CD4-positive, alpha-beta memory T cell (primary cell): ENCODE data around the gene NDRG4. TPM values are rescaled to one million over a fixed set of nuclear protein-coding genes. Genes with fewer than 3 reads are reported as not detected.

Experiments used
- CTCF ChIA-PET: fragments of 350-600 bp; sonication (Branson Sonifier 250); formaldehyde crosslinking; loops from one replicate; lab custom pipeline; 2021; ENCODE audit warnings: inconsistent platforms; ENCODE audit not compliant: partially characterized antibody; lab: Charles Lee
- POLR2A ChIA-PET: fragments of 350-600 bp; sonication (Branson Sonifier 250); formaldehyde crosslinking; loops from one replicate; lab custom pipeline; 2021; ENCODE audit not compliant: partially characterized antibody; lab: Charles Lee
- DNase-seq, 5 donors: peaks; one replicate each; pipeline versions ENCODE4 v3.0.0 to v3.0.0-alpha.2; 2020 to 2022; ENCODE audit warnings: mixed read lengths in 1 of 5
- H3K27ac ChIP-seq: one replicate; pipeline ENCODE4 v1.7.0; 2013; ENCODE audit warnings: low read depth, low read length
- H3K27me3 ChIP-seq: 2 replicates; pipeline ENCODE4 v1.7.0; 2013; ENCODE audit warnings: mild to moderate bottlenecking, low read length, moderate library complexity; ENCODE audit not compliant: insufficient read depth
- H3K36me3 ChIP-seq: 2 replicates; pipeline ENCODE4 v1.7.0; 2013; ENCODE audit warnings: mild to moderate bottlenecking, low read length, moderate library complexity; ENCODE audit not compliant: insufficient read depth
- H3K4me1 ChIP-seq: 2 replicates; pipeline ENCODE4 v1.7.0; 2013; ENCODE audit warnings: mild to moderate bottlenecking, low read length, moderate library complexity; ENCODE audit not compliant: insufficient read depth
- H3K4me3 ChIP-seq, 2 donors: one replicate each; pipeline ENCODE4 v1.7.0; 2013; ENCODE audit warnings: low read length in 2 of 2, mild to moderate bottlenecking in 1 of 2
- H3K9me3 ChIP-seq, 2 donors: one replicate each; pipeline ENCODE4 v1.7.0; 2013; ENCODE audit warnings: low read length in 2 of 2, control low read depth in 1 of 2; ENCODE audit not compliant: control insufficient read depth in 1 of 2
- H3K27ac Mint-ChIP-seq, 7 donors: one replicate each; pipeline ENCODE4 v1.8.0; 2020 to 2021; ENCODE audit warnings: mixed read lengths in 7 of 7, mild to moderate bottlenecking in 6 of 7, inconsistent platforms in 3 of 7, moderate library complexity in 3 of 7
- H3K27me3 Mint-ChIP-seq, 2 donors: one replicate each; pipeline ENCODE4 v1.8.0; 2020 to 2021; ENCODE audit warnings: mixed read lengths in 2 of 2
- H3K36me3 Mint-ChIP-seq, 2 donors: one replicate each; pipeline ENCODE4 v1.8.0; 2020 to 2021; ENCODE audit warnings: mixed read lengths in 2 of 2, inconsistent platforms in 1 of 2, mild to moderate bottlenecking in 1 of 2
- H3K4me1 Mint-ChIP-seq, 4 donors: one replicate each; pipeline ENCODE4 v1.8.0; 2020 to 2021; ENCODE audit warnings: mixed read lengths in 4 of 4, mild to moderate bottlenecking in 1 of 4
- H3K4me3 Mint-ChIP-seq, 8 donors: one replicate each; pipeline ENCODE4 v1.8.0; 2020 to 2021; ENCODE audit warnings: mixed read lengths in 8 of 8, mild to moderate bottlenecking in 7 of 8, moderate library complexity in 6 of 8, inconsistent platforms in 3 of 8
- H3K9me3 Mint-ChIP-seq, 8 donors: one replicate each; pipeline ENCODE4 v1.8.0; 2020 to 2021; ENCODE audit warnings: mixed read lengths in 8 of 8, mild to moderate bottlenecking in 5 of 8, inconsistent platforms in 3 of 8, moderate library complexity in 1 of 8
- intact Hi-C: fragments of 100-400 bp; cut with micrococcal nuclease; formaldehyde crosslinking; loops from one replicate; pipeline ENCODE4 v1.15.1; 2023
- polyA plus RNA-seq, 2 donors: library from polyadenylated mRNA; unstranded; fragments of 300-500 nt; fragmentation: Illumina TruSeq; gene quantifications; one replicate each; pipeline ENCODE4 v1.2.3, GENCODE V29; 2021
- total RNA-seq, 2 experiments: library from RNA; stranded (reverse); gene quantifications; one replicate each; pipeline ENCODE4 v1.2.3, GENCODE V29; 2021

Gene NDRG4
- total and polyA plus RNA-seq, 4 experiments from 2014 or later: 0.22 to 1.3 (median 1.3) TPM; not detected in 1

DNA sequence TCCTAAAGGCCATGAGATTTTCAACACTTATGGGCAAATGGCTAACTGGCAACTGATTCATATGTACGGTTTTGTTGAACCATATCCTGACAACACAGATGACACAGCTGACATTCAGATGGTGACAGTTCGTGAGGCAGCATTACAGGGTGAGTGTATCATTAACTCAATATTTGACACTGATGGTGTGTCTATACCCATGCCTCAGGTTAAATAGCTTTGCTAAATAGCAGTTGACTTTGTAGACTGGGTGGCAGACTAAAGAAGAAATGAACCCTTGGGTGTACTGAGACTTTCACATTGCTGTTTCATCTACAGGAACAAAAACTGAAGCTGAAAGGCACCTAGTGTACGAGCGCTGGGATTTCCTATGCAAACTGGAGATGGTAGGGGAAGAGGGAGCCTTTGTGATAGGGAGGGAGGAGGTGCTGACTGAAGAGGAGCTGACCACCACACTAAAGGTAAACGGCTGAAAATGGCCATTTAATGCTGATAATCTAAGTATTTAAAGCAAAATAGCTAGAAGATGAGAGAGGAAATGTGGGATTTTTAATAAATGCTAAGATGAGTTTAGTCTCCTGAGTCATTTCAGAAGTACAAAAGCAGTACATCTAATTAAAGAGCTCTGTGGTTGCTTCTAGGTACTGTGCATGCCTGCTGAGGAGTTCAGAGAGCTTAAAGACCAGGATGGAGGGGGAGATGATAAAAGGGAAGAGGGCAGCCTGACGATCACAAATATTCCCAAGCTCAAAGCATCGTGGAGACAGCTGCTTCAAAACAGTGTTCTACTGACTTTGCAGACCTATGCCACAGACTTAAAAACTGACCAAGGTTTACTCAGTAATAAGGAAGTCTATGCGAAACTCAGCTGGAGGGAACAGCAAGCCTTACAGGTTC, 18.4 kb downstream of the NDRG4 start:
- no peaks in the 10 kb centered on the region for H3K9me3 ChIP-seq
- peaks cover 10 to 28% (median 18%) of the 10 kb centered on the region in 4 donors for H3K4me1 Mint-ChIP-seq
- no peaks in the 10 kb centered on the region for H3K9me3 Mint-ChIP-seq
- H3K4me3 ChIP-seq: no peak overlapping the region
- H3K27me3 Mint-ChIP-seq: no peaks in the 10 kb centered on the region
- CTCF ChIA-PET: interaction anchor here (1.0 to 4.9 kb wide), 4 partner anchors 10 to 238 kb away, joined by 3 to 22 read pairs (median 4); no protein-coding TSS in a partner anchor
- H3K27ac ChIP-seq: no peak overlapping the region
- DNase-seq: no peak
- peak overlapping the region in 1 of 8 donors; percentile 3 for H3K4me3 Mint-ChIP-seq
- peaks cover 38% of the 10 kb centered on the region for H3K36me3 ChIP-seq
- intact Hi-C loops: no loop called here
- POLR2A ChIA-PET: interaction anchor here (1.0 to 2.2 kb wide), 3 partner anchors 22 to 238 kb away, joined by 3 to 6 read pairs (median 3); no protein-coding TSS in a partner anchor
- peaks cover 39 to 52% of the 10 kb centered on the region in 2 donors for H3K36me3 Mint-ChIP-seq
- H3K27ac Mint-ChIP-seq: peak overlapping the region in 4 of 7 donors; percentile 49 to 59 (median 52)
- H3K4me1 ChIP-seq: peaks cover 12% of the 10 kb centered on the region
- no peaks in the 10 kb centered on the region for H3K27me3 ChIP-seq

DNA sequence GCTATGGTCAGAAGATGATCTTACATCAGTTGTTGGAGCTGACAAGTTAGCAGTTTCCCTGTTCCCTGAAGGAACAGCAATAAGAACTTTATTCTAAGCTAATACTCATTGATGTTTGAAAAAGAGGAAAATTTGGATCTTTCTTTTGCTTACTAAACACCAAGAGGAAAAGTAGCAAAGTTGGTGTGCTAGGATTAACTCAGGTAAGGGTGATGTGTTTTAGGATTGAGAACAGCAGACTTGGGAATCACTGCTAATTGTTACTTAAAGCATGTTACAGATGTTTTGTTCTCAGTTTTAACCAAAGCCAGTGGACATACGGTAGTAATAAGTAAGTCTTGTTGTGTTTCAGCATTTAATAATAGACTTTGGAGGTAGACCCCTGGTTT, 19.0 kb downstream of the NDRG4 start:
- no peak overlapping the region for H3K4me3 ChIP-seq
- ChIA-PET CTCF (interaction anchor here (1.0 to 4.9 kb wide), 4 partner anchors 8 to 237 kb away, joined by 3 to 22 read pairs (median 6); no protein-coding TSS in a partner anchor), POLR2A (interaction anchor here (0.9 to 2.2 kb wide), 3 partner anchors 27 to 237 kb away, joined by 3 to 6 read pairs (median 4); partner anchors contain the start of gene SLC38A7)
- H3K27me3 ChIP-seq: no peaks in the 10 kb centered on the region
- DNase-seq: no peak
- H3K36me3 Mint-ChIP-seq: peaks cover 40 to 56% of the 10 kb centered on the region in 2 donors
- intact Hi-C loops: no loop called here
- H3K4me1 ChIP-seq: peaks cover 12% of the 10 kb centered on the region
- peaks cover 43% of the 10 kb centered on the region for H3K36me3 ChIP-seq
- H3K9me3 ChIP-seq: no peaks in the 10 kb centered on the region
- H3K27ac Mint-ChIP-seq: peak overlapping the region in 3 of 7 donors; percentile 6 to 52 (median 23)
- H3K27me3 Mint-ChIP-seq: no peaks in the 10 kb centered on the region
- peaks cover 10 to 28% (median 18%) of the 10 kb centered on the region in 4 donors for H3K4me1 Mint-ChIP-seq
- no peak overlapping the region for H3K27ac ChIP-seq
- no peaks in the 10 kb centered on the region for H3K9me3 Mint-ChIP-seq
- H3K4me3 Mint-ChIP-seq: no peak overlapping the region

DNA sequence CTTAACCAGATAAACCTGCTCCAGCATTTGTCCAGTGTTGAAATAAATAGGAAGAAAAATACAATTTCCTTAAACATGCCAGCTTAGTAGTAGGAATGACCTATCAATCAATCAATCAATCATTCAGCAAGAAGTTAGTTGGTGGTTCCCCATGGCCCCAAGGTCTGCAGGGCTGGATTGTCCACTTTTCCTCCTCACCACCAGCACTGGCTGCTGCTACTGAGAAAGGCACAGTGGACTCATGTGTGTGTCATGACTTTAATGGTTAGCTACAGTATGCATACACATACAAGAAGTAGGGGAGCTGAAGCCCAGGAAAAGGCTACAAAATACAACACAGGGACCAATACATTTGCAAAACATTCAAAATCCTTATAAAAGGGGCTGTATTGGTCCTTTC, 19.8 kb downstream of the NDRG4 start:
- intact Hi-C loops: no loop called here
- Histone ChIP-seq H3K27me3 (no peaks in the 10 kb centered on the region), H3K4me3 (no peak overlapping the region), H3K9me3 (no peaks in the 10 kb centered on the region), H3K27ac (no peak overlapping the region), H3K4me1 (peaks cover 12% of the 10 kb centered on the region), H3K36me3 (peaks cover 50% of the 10 kb centered on the region)
- Mint-ChIP-seq H3K4me1 (peaks cover 9 to 26% (median 17%) of the 10 kb centered on the region in 4 donors), H3K27ac (peak overlapping the region in 3 of 7 donors; percentile 16 to 53 (median 35)), H3K36me3 (peaks cover 46 to 63% of the 10 kb centered on the region in 2 donors), H3K27me3 (no peaks in the 10 kb centered on the region), H3K4me3 (no peak overlapping the region), H3K9me3 (no peaks in the 10 kb centered on the region)
- DNase-seq: no peak
- POLR2A ChIA-PET: interaction anchor here (0.9 to 2.2 kb wide), 2 partner anchors 165 to 236 kb away, joined by 4 to 6 read pairs; partner anchors contain the start of gene SLC38A7
- CTCF ChIA-PET: interaction anchor here (1.0 to 4.9 kb wide), 4 partner anchors 8 to 237 kb away, joined by 3 to 22 read pairs (median 6); no protein-coding TSS in a partner anchor

DNA sequence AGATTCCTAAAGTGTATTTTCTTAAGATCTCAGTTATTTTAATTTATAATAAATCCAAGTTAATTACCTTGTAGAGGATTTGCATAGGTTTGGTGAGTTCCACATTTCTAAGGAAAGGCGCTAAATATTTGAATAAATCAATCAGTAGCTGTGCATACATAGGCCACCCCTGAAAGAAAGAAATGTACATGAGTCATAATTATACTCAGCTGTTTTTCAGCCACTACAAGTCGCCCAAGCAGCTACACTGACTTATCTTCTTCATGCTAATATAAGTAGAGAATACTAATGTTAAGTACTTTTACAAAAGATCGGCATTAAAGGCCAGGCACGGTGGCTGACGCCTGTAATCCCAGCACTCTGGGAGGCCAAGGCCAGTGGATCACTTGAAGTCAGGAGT, 30.2 kb downstream of the NDRG4 start:
- Mint-ChIP-seq H3K27ac (no peak overlapping the region), H3K9me3 (no peaks in the 10 kb centered on the region), H3K4me1 (peaks cover 0 to 4% (median 0%) of the 10 kb centered on the region in 4 donors), H3K4me3 (no peak overlapping the region), H3K27me3 (no peaks in the 10 kb centered on the region), H3K36me3 (peaks cover 57 to 83% of the 10 kb centered on the region in 2 donors)
- H3K4me3 ChIP-seq: no peak overlapping the region
- ChIA-PET CTCF (interaction anchor here (0.5 kb wide), 1 partner anchor 205 kb away, joined by 4 read pairs; no protein-coding TSS in a partner anchor), POLR2A (interaction anchor here (0.7 kb wide), 1 partner anchor 49 kb away, joined by 3 read pairs; no protein-coding TSS in a partner anchor)
- intact Hi-C loops: no loop called here
- no peak overlapping the region for H3K27ac ChIP-seq
- H3K9me3 ChIP-seq: no peaks in the 10 kb centered on the region
- H3K27me3 ChIP-seq: no peaks in the 10 kb centered on the region
- no peak for DNase-seq
- peaks cover 74% of the 10 kb centered on the region for H3K36me3 ChIP-seq
- H3K4me1 ChIP-seq: no peaks in the 10 kb centered on the region

DNA sequence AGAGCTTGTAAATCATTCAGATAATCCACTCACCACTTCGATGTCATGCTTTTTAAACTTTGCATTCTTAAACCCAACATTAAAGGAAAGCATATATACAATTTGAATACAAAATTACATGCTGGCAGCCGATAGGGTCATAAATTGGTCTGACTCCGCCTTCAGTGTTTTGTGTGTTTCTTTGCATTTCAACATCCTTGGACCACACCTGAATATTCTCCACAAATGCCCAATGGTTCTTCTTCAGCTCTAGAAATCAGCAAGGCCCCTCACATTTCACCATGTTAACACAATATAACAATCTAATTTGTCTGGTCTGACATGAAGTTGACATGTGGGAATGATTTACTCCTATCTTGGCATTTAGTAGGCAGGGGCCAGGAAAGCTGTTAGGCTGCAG, 32.5 kb downstream of the NDRG4 start:
- POLR2A ChIA-PET: no interaction called here
- Histone ChIP-seq H3K36me3 (peaks cover 77% of the 10 kb centered on the region), H3K27ac (no peak overlapping the region), H3K9me3 (no peaks in the 10 kb centered on the region), H3K4me1 (no peaks in the 10 kb centered on the region), H3K4me3 (no peak overlapping the region), H3K27me3 (no peaks in the 10 kb centered on the region)
- CTCF ChIA-PET: no interaction called here
- Mint-ChIP-seq H3K27ac (no peak overlapping the region), H3K36me3 (peaks cover 61 to 83% of the 10 kb centered on the region in 2 donors), H3K4me3 (no peak overlapping the region), H3K9me3 (no peaks in the 10 kb centered on the region), H3K4me1 (peaks cover 0 to 1% (median 0%) of the 10 kb centered on the region in 4 donors), H3K27me3 (no peaks in the 10 kb centered on the region)
- DNase-seq: no peak
- intact Hi-C loops: no loop called here

DNA sequence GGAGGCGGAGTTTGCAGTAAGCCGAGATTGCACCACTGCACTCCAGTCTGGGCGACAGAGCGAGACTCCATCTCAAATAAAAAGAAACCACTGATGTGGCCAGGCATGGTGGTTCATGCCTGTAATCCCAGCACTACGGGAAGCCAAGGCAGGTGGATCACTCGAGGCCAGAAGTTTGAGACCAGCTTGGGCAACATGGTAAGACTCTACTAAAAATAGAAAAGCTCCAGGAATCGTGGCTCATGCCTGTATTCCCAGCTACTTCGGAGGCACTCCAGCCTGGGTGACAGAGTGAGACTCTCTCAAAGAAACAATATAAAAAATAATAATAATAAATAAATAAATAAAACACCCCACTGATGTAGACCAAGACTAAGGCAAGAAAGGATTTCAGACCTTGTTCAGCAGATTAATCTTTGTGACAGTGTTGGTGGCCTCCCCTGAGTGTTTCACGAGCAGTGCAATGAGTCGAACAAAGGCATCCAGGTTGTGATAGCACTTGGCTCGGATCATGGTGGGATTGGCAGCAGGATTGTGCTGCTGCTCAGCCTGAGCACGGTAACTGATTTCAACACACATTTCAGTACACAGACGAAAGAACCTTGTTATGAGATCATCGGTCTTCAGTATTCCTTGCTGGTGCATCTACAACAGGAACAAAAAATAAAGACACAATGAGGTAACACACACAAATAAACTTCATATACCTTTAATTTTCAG, 34.0 kb downstream of the NDRG4 start:
- DNase-seq: no peak
- Histone ChIP-seq H3K36me3 (peaks cover 80% of the 10 kb centered on the region), H3K27ac (no peak overlapping the region), H3K27me3 (no peaks in the 10 kb centered on the region), H3K4me1 (no peaks in the 10 kb centered on the region), H3K4me3 (no peak overlapping the region), H3K9me3 (no peaks in the 10 kb centered on the region)
- CTCF ChIA-PET: no interaction called here
- H3K27ac Mint-ChIP-seq: peak overlapping the region in 1 of 7 donors; percentile 48
- H3K9me3 Mint-ChIP-seq: no peaks in the 10 kb centered on the region
- POLR2A ChIA-PET: no interaction called here
- intact Hi-C loops: no loop called here
- no peak overlapping the region for H3K4me3 Mint-ChIP-seq
- H3K4me1 Mint-ChIP-seq: peaks cover 0 to 1% (median 0%) of the 10 kb centered on the region in 4 donors
- H3K27me3 Mint-ChIP-seq: no peaks in the 10 kb centered on the region
- peaks cover 70 to 88% of the 10 kb centered on the region in 2 donors for H3K36me3 Mint-ChIP-seq
